Endothelial cell (in vitro differentiated cells): ENCODE results near the gene SLC13A2. TPM values are rescaled to one million over a fixed set of nuclear protein-coding genes. Genes with fewer than 3 reads are reported as not detected.
"Not testable (repeated sequence)": the region's sequence is repeated elsewhere in the genome, so short reads cannot be mapped to it uniquely, and the experiment has no call there.

Source experiments
- DNase-seq: peaks from one replicate; pipeline ENCODE4 v3.0.0; 2021; ENCODE audit warnings: low spot score
- H3K27ac Mint-ChIP-seq: one replicate; pipeline ENCODE4 v1.8.0; 2021; ENCODE audit warnings: mixed read lengths, inconsistent platforms; ENCODE audit not compliant: unreplicated experiment
- H3K27me3 Mint-ChIP-seq: one replicate; pipeline ENCODE4 v1.8.0; 2021; ENCODE audit warnings: mild to moderate bottlenecking, moderate library complexity, mixed read lengths, inconsistent platforms; ENCODE audit not compliant: unreplicated experiment
- H3K36me3 Mint-ChIP-seq: one replicate; pipeline ENCODE4 v1.8.0; 2021; ENCODE audit warnings: mild to moderate bottlenecking, low read depth, mixed read lengths, inconsistent platforms; ENCODE audit not compliant: unreplicated experiment
- H3K4me1 Mint-ChIP-seq: one replicate; pipeline ENCODE4 v1.8.0; 2021; ENCODE audit warnings: mild to moderate bottlenecking, mixed read lengths, inconsistent platforms; ENCODE audit not compliant: unreplicated experiment
- H3K4me3 Mint-ChIP-seq: one replicate; pipeline ENCODE4 v1.8.0; 2021; ENCODE audit warnings: mild to moderate bottlenecking, mixed read lengths, inconsistent platforms; ENCODE audit not compliant: unreplicated experiment
- H3K9me3 Mint-ChIP-seq: one replicate; pipeline ENCODE4 v1.8.0; 2021; ENCODE audit warnings: mixed read lengths, inconsistent platforms; ENCODE audit not compliant: unreplicated experiment
- long read RNA-seq: library from polyadenylated mRNA; unstranded; transcript quantifications from one replicate; pipeline ENCODE4 v2.0.0, GENCODE V29; 2020; ENCODE audit not compliant: unreplicated experiment
- total RNA-seq: library from RNA; stranded (reverse); fragmentation: NEBNext Ultra II Directional; extraction: Animal tissue kit (Norgen Biotek cat#: 25700); gene quantifications from one replicate; pipeline ENCODE4 v1.2.1, GENCODE V29; 2021; ENCODE audit not compliant: unreplicated experiment
- TF ChIP-seq, protein P1 (sequence below): fragments of 200-600 bp; sonication (generic); IDR thresholded peaks from one replicate; pipeline ENCODE4 v1.5.0; 2021; ENCODE audit warnings: antibody characterized with exemption; ENCODE audit not compliant: unreplicated experiment

Gene SLC13A2, protein sequence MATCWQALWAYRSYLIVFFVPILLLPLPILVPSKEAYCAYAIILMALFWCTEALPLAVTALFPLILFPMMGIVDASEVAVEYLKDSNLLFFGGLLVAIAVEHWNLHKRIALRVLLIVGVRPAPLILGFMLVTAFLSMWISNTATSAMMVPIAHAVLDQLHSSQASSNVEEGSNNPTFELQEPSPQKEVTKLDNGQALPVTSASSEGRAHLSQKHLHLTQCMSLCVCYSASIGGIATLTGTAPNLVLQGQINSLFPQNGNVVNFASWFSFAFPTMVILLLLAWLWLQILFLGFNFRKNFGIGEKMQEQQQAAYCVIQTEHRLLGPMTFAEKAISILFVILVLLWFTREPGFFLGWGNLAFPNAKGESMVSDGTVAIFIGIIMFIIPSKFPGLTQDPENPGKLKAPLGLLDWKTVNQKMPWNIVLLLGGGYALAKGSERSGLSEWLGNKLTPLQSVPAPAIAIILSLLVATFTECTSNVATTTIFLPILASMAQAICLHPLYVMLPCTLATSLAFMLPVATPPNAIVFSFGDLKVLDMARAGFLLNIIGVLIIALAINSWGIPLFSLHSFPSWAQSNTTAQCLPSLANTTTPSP
- total RNA-seq: not detected
- long read RNA-seq: 0 reads

DNA sequence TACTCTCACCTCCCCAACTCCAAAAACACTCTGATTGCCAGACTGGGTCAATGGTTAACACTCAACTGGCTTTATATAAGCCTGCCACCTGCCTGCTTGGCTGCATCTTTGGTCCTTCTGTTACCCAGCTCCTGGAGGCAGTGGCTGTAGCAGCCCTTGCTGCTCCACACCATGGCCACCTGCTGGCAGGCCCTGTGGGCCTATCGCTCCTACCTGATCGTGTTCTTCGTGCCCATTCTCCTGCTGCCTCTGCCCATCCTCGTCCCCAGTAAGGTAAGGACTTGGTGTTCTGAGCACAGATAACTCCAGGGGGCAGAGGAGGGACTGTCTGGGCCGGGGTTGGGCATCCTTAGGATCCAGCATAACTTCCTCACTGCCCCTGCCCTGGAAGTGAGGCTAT is at the start of gene SLC13A2:
Gene SLC13A2 (plus strand): TSS at position 103 of the 400 bp plus-strand sequence. CDS start 69 bp downstream, at position 172.
- peaks cover 35% of the 10 kb centered on the region for H3K4me1 Mint-ChIP-seq
- TF ChIP-seq, protein P1, sequence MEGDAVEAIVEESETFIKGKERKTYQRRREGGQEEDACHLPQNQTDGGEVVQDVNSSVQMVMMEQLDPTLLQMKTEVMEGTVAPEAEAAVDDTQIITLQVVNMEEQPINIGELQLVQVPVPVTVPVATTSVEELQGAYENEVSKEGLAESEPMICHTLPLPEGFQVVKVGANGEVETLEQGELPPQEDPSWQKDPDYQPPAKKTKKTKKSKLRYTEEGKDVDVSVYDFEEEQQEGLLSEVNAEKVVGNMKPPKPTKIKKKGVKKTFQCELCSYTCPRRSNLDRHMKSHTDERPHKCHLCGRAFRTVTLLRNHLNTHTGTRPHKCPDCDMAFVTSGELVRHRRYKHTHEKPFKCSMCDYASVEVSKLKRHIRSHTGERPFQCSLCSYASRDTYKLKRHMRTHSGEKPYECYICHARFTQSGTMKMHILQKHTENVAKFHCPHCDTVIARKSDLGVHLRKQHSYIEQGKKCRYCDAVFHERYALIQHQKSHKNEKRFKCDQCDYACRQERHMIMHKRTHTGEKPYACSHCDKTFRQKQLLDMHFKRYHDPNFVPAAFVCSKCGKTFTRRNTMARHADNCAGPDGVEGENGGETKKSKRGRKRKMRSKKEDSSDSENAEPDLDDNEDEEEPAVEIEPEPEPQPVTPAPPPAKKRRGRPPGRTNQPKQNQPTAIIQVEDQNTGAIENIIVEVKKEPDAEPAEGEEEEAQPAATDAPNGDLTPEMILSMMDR: no peak
- no peak for DNase-seq
- peaks cover 15% of the 10 kb centered on the region for H3K27me3 Mint-ChIP-seq
- no peaks in the 10 kb centered on the region for H3K9me3 Mint-ChIP-seq
- peak within 1 kb of the TSS; percentile 27 for H3K27ac Mint-ChIP-seq
- H3K4me3 Mint-ChIP-seq: peak within 1 kb of the TSS; percentile 29
- H3K36me3 Mint-ChIP-seq: peaks cover 3% of the 10 kb centered on the region

DNA sequence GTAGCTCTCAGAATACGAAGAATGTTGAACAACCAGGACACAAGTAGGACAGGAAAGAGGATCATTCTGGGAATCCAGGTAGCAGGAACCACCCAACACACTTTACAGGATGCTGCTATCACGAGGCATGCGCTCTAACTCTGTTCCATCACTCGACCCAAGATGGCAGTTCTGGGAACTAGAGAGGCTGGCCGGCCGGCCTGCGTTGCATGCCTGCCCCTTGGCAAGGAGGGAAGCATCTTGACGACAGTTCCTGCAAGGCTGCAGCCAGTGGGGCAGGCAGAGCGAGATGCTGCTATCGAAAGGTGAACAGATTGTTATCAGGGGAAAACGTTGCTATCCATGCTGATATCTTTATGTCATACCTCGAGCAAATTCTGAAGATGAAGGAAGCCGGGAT is 48.2 kb upstream of the SLC13A2 start:
- H3K9me3 Mint-ChIP-seq: no peaks in the 10 kb centered on the region
- no peaks in the 10 kb centered on the region for H3K27me3 Mint-ChIP-seq
- TF ChIP-seq, protein P1: no peak
- H3K36me3 Mint-ChIP-seq: no peaks in the 10 kb centered on the region
- no peak overlapping the region for H3K27ac Mint-ChIP-seq
- no peak for DNase-seq
- no peak overlapping the region for H3K4me3 Mint-ChIP-seq
- H3K4me1 Mint-ChIP-seq: no peaks in the 10 kb centered on the region

DNA sequence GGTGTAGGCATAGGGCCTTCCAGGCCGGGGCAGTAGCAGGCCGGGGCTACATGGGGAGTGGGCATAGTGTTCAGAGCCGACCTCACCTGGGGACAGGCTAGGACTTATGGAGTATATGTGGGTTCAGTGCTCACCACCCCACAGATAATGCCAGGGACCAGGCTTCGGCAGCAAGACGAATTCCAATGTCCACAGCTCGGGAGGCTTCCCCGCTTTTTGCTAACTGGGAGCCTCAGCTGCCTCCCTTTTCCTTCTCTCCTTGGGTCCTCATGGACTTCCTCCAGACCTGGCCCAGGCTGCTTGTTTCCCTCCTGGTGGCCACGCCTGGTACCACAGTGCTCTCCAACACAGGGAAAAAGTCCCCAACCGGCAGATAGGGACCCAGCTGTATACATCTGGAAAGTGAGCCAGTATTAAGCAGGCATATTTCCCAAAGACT is 47.3 kb upstream of the SLC13A2 start:
- Mint-ChIP-seq H3K36me3 (no peaks in the 10 kb centered on the region), H3K4me3 (no peak overlapping the region), H3K4me1 (no peaks in the 10 kb centered on the region), H3K27ac (no peak overlapping the region), H3K9me3 (no peaks in the 10 kb centered on the region), H3K27me3 (no peaks in the 10 kb centered on the region)
- DNase-seq: peak; percentile 65
- TF ChIP-seq, protein P1: peak; percentile 66

DNA sequence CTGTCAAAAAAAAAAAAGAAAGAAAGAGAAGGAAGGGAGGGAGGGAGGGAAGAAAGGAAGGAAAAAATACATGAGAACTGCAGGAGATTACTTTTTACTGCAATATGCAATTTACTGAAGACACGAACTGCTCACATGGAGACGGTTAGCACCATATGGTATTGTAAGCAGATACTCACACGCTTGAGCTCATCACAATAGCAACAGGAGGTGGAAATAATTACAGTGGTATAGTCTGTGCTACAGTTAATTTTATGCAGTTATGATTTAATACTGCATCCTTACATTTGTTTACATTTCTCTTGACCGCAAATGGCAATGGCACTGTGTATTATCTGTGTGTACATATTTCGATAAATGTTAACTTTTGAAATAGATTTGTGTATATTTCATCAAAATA is 46.1 kb upstream of the SLC13A2 start:
- H3K4me1 Mint-ChIP-seq: no peaks in the 10 kb centered on the region
- H3K36me3 Mint-ChIP-seq: no peaks in the 10 kb centered on the region
- TF ChIP-seq, protein P1: no peak
- H3K27ac Mint-ChIP-seq: no peak overlapping the region
- no peaks in the 10 kb centered on the region for H3K9me3 Mint-ChIP-seq
- no peak for DNase-seq
- no peaks in the 10 kb centered on the region for H3K27me3 Mint-ChIP-seq
- no peak overlapping the region for H3K4me3 Mint-ChIP-seq

DNA sequence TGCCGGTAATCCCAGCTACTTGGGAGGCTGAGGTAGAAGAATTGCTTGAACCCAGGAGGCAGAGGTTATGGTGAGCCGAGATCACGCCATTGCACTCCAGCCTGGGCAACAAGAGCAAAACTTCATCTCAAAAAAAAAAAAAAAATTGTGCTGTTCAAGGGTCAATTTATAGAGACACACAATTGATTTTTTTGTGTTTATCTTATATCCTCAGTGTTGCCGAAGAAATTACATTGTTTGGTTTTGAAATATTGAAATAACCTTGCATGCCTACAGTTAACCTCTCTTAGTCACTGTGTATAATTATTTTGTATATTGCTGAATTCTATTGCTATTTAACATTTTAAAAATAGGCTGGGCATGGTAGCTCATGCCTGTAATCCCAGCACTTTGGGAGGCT is 45.5 kb upstream of the SLC13A2 start:
- H3K27ac Mint-ChIP-seq, H3K36me3 Mint-ChIP-seq, H3K4me3 Mint-ChIP-seq, DNase-seq, H3K9me3 Mint-ChIP-seq, H3K27me3 Mint-ChIP-seq, H3K4me1 Mint-ChIP-seq: not testable (repeated sequence)
